ENCODE measurements around the gene LIPC.
A peak's percentile ranks its signal among the peaks of the same experiment; 100 is the strongest.

LIPC gene

GRCh38 chr15:58489289-58490085, 57.7 kb downstream of the LIPC start:
- TF ChIP-seq GATA1 (IDR thresholded peaks at IDR 0.05; ENCODE audit: low read depth, low read length) (no peak), POLR2A (IDR thresholded peaks at IDR 0.05; ENCODE audit: low read length) (no peak)
- no peak for DNase-seq

- TF ChIP-seq GATA1 (IDR thresholded peaks at IDR 0.05; ENCODE audit: low read depth, low read length), result no peak
- TF ChIP-seq POLR2A (IDR thresholded peaks at IDR 0.05; ENCODE audit: low read length), result no peak
- DNase-seq, result no peak
Measured at GRCh38 chr15:58490086-58490887, 58.5 kb downstream of the LIPC start.

DNA sequence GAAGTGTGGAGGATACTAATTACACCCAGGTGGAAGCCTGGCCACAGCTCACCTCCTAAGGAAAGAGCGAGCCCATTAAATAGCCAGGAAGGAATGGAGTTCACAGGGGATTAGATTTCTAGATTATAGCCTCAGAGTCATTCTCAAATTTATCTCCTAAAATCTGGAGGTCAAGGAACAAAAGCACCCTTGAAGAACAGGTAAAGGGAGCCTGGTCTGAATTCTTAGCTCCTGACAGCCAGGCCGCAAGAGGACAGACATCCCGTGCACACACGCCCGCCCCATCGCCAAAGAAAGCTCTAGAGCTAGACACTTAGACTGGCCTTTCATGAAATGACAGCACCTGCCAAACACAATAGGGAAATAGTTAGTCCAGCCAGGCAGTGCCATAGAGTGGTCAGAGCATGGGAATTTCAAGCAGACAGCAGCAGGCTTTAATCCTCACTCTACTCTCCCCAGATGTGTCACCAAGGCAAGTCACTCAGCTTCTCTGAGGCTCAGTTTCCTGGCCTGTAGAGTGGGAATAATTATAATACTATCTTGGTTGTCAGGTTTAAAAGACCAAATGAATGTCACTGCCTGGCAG, 59.2 kb downstream of the LIPC start:
- DNase-seq, result no peak
- TF ChIP-seq POLR2A (IDR thresholded peaks at IDR 0.05; ENCODE audit: low read length), result no peak
- TF ChIP-seq GATA1 (IDR thresholded peaks at IDR 0.05; ENCODE audit: low read depth, low read length), result no peak

DNA sequence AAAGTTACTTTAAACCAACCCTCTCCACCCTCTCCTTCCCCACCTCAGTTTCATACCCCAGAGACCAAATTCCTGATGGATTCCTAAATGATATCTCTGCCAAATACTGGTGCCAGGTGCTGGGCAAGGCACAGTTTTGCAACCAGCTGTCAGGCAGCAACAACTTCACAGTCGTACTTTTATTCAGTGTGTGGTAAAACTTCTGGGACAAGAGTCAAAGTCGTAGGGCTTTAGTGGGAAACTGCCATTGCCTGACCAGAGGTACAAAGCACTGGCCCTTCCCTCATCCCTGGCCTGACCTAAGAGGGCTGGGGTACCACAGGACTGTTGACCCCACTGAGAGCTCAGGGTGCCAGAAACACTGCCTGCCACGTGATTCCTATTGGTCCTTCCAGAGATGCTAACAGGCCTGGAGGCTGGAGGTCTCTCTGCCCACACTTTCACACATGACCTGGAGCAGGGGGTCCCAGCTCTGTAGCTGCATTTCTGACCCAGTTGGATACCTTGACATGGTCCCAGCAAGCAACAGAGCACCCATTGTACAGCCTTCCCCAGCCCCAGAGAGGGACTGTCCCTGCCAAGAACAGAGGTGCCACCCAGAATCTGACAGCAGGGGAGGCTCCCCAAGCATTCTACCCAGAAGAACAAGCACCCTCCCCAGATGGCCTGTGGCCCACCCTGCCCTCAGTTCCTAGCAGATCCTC, 59.9 kb downstream of the LIPC start:
- no peak for DNase-seq
- TF ChIP-seq POLR2A (IDR thresholded peaks at IDR 0.05; ENCODE audit: low read length), result no peak
- no peak for TF ChIP-seq GATA1 (IDR thresholded peaks at IDR 0.05; ENCODE audit: low read depth, low read length)

- no peak for TF ChIP-seq GATA1 (IDR thresholded peaks at IDR 0.05; ENCODE audit: low read depth, low read length)
- no peak for TF ChIP-seq POLR2A (IDR thresholded peaks at IDR 0.05; ENCODE audit: low read length)
- peak; percentile 56 to 59 for DNase-seq
Measured at GRCh38 chr15:58492661-58493397, 61.0 kb downstream of the LIPC start.

GRCh38 chr15:58494567-58494966, 62.8 kb downstream of the LIPC start:
- TF ChIP-seq POLR2A (IDR thresholded peaks at IDR 0.05; ENCODE audit: low read length), result no peak
- no peak for TF ChIP-seq GATA1 (IDR thresholded peaks at IDR 0.05; ENCODE audit: low read depth, low read length)
- no peak for DNase-seq

DNA sequence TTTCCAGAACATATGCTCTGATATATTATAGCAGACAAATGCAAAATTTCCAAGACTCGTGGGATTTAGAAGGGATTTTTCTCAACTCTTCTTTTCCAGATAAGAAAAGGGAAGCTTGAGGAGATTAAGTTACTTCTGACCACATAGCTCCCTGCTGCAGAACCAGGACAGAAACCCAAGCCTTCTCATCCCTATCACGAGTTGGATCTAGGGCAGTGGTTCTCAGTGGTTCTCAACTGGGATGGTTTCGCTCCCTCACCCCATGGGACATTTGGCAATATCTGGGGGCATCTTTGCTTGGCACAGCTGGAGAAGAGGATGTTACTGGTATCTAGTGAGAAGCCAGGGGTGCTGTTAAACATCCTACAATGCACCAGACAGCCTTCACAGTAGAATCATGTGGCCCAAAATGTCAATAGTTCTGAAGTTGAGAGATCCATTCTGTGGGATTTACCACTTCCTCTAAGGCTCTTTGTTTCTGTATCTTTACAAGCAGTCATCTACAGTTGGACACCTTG, 64.2 kb downstream of the LIPC start:
- no peak for TF ChIP-seq GATA1 (IDR thresholded peaks at IDR 0.05; ENCODE audit: low read depth, low read length)
- no peak for TF ChIP-seq POLR2A (IDR thresholded peaks at IDR 0.05; ENCODE audit: low read length)
- no peak for DNase-seq

DNA sequence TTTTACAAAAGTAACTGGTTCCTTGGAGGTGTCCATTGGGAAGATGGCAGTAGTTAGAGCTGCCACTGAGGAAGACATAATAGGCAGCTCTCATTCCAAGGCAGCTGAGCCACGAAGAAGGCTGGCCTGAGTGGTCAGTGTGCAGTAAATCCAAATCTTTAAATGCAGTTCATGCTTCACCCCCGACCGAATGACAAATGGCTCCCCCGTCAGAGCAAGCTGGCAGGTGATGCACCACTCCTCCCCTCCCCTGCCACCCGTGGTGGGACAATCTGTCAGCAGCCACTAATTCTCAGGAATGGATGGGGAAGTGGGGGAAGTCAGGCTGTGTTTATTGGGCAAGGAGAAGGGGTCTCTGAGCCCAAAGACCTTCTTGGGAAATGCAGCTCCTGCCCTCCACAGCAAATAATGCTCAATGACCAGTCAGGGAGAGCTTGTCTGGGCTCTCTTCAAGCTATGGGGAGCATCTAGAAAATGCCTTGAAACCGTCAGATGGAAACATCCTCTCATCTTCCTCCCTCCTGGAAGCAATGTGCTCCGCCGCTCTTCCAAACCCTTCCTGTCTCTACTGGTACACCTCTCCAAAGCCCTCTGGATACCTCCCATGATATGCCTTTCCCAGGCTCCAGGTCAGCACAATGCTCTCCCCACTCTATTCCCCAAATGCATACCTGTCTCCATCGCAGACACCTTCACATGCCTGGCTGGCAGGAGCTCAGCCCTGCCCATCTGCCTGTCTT, 65.4 kb downstream of the LIPC start:
- no peak for DNase-seq
- no peak for TF ChIP-seq POLR2A (IDR thresholded peaks at IDR 0.05; ENCODE audit: low read length)
- TF ChIP-seq GATA1 (IDR thresholded peaks at IDR 0.05; ENCODE audit: low read depth, low read length), result no peak

DNA sequence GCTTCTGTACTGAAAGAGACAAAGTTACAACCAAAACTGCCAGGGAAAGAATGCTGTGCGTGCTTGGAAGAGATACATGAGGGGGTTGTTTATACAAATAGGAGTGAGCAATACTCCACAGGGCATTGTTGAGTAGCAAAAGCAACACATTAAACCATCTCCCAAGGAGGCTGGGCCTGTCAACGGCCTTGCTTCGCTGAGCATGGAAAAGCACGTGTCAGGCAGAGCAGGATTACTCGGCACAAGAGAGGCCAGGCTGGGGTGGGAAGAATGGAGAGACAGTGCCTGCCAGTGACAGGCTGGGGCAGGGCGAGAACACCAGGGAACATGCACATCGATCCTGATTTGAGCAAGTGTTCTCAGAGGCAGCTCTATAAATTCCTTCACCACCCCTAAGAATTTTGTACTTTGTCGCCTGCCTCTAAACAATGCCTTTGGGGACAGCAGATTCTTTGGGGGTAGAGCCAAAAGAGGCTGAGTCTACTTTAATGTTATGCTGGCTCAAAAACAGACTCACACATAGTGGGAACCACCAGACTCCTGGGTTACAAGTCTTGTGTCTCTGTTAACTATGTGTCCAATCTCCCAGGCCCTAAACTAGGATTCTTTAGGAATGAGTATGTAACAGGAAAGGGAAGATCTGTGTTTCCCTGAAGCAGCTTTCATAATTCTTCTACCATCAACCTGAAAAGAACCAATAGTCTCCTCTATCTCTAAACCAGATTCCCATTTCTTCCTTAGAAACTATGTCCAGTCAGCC, 67.2 kb downstream of the LIPC start:
- no peak for DNase-seq
- TF ChIP-seq POLR2A (IDR thresholded peaks at IDR 0.05; ENCODE audit: low read length), result no peak
- TF ChIP-seq GATA1 (IDR thresholded peaks at IDR 0.05; ENCODE audit: low read depth, low read length), result no peak

DNA sequence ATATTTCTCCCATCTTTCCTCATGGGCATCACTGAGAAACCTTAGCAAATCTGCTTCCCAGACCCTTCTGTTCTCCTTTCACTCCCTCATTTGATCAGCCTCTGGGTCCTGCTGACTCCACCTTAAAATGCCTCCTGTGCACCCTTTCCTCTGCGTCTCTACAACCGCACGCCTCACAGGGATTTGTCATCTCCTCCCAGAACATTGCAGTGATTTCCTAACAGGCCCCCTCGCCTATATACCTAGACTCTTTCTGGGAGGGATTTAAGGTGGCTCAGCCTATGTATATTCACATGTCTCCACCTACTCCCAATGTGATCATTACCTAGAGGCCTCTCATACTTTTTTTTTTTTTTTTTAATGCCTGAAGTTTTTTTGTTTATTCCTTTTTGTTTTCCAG, 69.2 kb downstream of the LIPC start:
- no peak for DNase-seq
- TF ChIP-seq GATA1 (IDR thresholded peaks at IDR 0.05; ENCODE audit: low read depth, low read length) (no peak), POLR2A (IDR thresholded peaks at IDR 0.05; ENCODE audit: low read length) (no peak)

DNA sequence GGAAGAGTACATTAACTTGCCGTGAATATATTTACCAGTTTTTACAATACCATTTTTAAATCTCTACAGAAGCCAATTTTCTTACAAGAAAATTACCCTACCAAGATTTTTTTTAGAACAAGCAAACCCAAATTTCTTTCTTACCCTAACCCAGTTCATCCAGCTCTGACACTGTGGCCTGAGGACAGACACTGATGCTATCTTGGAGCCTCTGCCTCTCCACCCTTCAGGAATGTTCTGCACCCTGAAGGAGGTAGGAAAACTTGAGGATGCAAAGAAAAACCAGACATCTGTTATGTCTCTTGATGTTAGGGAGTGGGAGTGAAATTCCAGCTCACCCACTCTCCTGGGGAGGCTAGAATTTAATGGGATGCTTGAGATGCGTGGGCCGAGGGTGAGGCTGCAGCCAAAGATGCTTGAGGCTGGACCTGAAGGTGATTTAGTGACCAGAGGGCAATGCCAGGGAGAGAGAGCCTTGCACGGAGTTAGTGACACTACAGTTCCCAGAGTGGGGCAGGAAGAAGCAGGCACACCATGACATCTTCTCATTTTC, 69.9 kb downstream of the LIPC start:
- no peak for DNase-seq
- TF ChIP-seq GATA1 (IDR thresholded peaks at IDR 0.05; ENCODE audit: low read depth, low read length) (no peak), POLR2A (IDR thresholded peaks at IDR 0.05; ENCODE audit: low read length) (no peak)

All from erythroblast (primary cell).